Measurements from ENCODE around the gene RBM6.

The RBM6 gene

GRCh38 chr3:50125541-50126286 lies 185.8 kb downstream of the RBM6 start:
- H3K79me2 ChIP-seq (ENCODE audit: low read length) = no peaks in the 10 kb centered on the region
- no peak overlapping the region for H2AFZ ChIP-seq (ENCODE audit: low read length)
- H3K4me1 ChIP-seq (ENCODE audit: low read length) = no peaks in the 10 kb centered on the region
- no peaks in the 10 kb centered on the region for H3K9me2 ChIP-seq (replicated peaks; ENCODE audit: insufficient read depth, low read length)
- peaks cover 6% of the 10 kb centered on the region for H3F3A ChIP-seq (ENCODE audit: insufficient read depth, low read length)
- H3K9ac ChIP-seq (ENCODE audit: low read length) = no peak overlapping the region
- no peaks in the 10 kb centered on the region for H3K36me3 ChIP-seq (replicated peaks; ENCODE audit: insufficient read depth, low read length)
- peaks cover 5% of the 10 kb centered on the region; the same call in 1 of the 2 replicates for H4K20me1 ChIP-seq (ENCODE audit: insufficient read depth, low read length)
- H3K4me2 ChIP-seq (ENCODE audit: low read depth, low read length) = no peak overlapping the region
- H3K27ac ChIP-seq (ENCODE audit: low read length) = no peak overlapping the region
- no peak overlapping the region for H3K4me3 ChIP-seq (ENCODE audit: low read length)
- TF ChIP-seq CTCF (IDR thresholded peaks at IDR 0.05; ENCODE audit: low read length) (no peak), EZH2 (optimal IDR thresholded peaks at IDR 0.05; ENCODE audit: low read depth, low read length) (no peak)
- H3K9me3 ChIP-seq (replicated peaks; ENCODE audit: insufficient read depth, low read length) = no peaks in the 10 kb centered on the region
- no peak for DNase-seq
- H3K27me3 ChIP-seq (replicated peaks; ENCODE audit: insufficient read depth, low read length) = no peaks in the 10 kb centered on the region

GRCh38 chr3:50126287-50127211 lies 186.6 kb downstream of the RBM6 start:
- Histone ChIP-seq H3K4me3 (ENCODE audit: low read length) (no peak overlapping the region), H3K9ac (ENCODE audit: low read length) (no peak overlapping the region), H3K79me2 (ENCODE audit: low read length) (no peaks in the 10 kb centered on the region), H2AFZ (ENCODE audit: low read length) (no peak overlapping the region), H3K27ac (ENCODE audit: low read length) (no peak overlapping the region), H3K9me3 (replicated peaks; ENCODE audit: insufficient read depth, low read length) (no peaks in the 10 kb centered on the region), H3K27me3 (replicated peaks; ENCODE audit: insufficient read depth, low read length) (no peaks in the 10 kb centered on the region), H3K9me2 (replicated peaks; ENCODE audit: insufficient read depth, low read length) (no peaks in the 10 kb centered on the region), H3K4me2 (ENCODE audit: low read depth, low read length) (no peak overlapping the region), H3K36me3 (replicated peaks; ENCODE audit: insufficient read depth, low read length) (no peaks in the 10 kb centered on the region), H4K20me1 (ENCODE audit: insufficient read depth, low read length) (no peaks in the 10 kb centered on the region), H3K4me1 (ENCODE audit: low read length) (no peaks in the 10 kb centered on the region), H3F3A (ENCODE audit: insufficient read depth, low read length) (no peaks in the 10 kb centered on the region)
- TF ChIP-seq CTCF (IDR thresholded peaks at IDR 0.05; ENCODE audit: low read length) (no peak), EZH2 (optimal IDR thresholded peaks at IDR 0.05; ENCODE audit: low read depth, low read length) (no peak), EZH2phosphoT487 (IDR thresholded peaks at IDR 0.05; ENCODE audit: low read length) (no peak)
- DNase-seq = no peak
